Measurements from ENCODE around the gene ATG7. TPM values are rescaled to one million over a fixed set of nuclear protein-coding genes. Genes with fewer than 3 reads are reported as not detected.
A peak's percentile ranks its signal among the peaks of the same experiment; 100 is the strongest.
"Not testable (repeated sequence)": the region's sequence is repeated elsewhere in the genome, so short reads cannot be mapped to it uniquely, and the experiment has no call there.

Gene ATG7
- total RNA-seq, 4 donors from 2014 or later, result 45.8 to 85.3 (median 67.3) TPM

DNA sequence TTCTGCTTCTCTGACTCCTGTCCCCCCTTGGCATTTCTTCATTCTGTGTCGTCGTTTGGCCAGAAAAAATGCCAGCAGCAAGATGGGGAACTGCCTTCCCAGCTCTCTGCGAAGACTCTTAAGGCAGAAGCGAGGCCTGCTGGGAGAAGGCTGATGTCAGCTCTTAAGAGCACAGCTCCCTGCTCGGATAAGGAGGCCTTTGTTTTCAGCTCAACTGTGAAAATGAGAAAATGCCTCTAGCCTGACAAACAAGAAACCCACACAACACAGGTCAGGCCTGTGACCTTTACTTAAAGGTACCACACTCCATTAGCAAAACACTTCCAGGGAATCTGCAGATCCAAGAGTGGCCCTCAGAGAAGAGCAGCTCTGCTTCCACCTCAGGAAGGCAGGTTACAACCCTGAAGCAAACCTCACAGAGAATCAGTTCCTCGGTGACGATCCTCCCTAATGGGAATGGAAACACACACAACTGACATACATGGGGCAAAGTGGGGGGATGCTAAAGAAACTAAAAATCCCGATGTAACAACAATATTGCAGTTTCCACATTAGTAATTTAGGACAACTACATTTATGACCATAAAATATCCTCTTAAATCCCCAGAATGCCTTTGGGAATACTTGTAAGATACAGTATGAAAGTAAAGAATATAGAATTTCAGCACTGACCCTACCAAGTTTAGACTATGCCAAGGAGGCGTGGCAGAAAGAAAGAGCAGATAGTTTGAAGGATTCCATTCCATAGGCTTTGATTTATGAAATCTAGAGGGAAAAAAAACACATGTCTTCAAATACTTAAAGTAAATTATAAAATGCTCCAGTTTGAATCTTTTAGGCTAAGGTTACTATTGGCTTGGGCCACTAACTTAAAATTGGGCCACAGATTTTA is 319.4 kb downstream of the ATG7 start:
- WGBS, 2 donors, result 18 to 24% methylated on average over 9 of the region's 9 CpGs
- H3K36me3 ChIP-seq, result no peaks in the 10 kb centered on the region
- peak in 1 of 2 donors; percentile 37 for TF ChIP-seq POLR2A (IDR thresholded peaks at IDR 0.05)
- TF ChIP-seq, protein P1, sequence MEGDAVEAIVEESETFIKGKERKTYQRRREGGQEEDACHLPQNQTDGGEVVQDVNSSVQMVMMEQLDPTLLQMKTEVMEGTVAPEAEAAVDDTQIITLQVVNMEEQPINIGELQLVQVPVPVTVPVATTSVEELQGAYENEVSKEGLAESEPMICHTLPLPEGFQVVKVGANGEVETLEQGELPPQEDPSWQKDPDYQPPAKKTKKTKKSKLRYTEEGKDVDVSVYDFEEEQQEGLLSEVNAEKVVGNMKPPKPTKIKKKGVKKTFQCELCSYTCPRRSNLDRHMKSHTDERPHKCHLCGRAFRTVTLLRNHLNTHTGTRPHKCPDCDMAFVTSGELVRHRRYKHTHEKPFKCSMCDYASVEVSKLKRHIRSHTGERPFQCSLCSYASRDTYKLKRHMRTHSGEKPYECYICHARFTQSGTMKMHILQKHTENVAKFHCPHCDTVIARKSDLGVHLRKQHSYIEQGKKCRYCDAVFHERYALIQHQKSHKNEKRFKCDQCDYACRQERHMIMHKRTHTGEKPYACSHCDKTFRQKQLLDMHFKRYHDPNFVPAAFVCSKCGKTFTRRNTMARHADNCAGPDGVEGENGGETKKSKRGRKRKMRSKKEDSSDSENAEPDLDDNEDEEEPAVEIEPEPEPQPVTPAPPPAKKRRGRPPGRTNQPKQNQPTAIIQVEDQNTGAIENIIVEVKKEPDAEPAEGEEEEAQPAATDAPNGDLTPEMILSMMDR (IDR thresholded peaks at IDR 0.05), result no peak
- H3K27me3 ChIP-seq, result no peaks in the 10 kb centered on the region
- intact Hi-C loops (cut with DNase I), result no loop called here
- peaks cover 49 to 72% of the 10 kb centered on the region in 2 donors for H3K4me1 ChIP-seq
- no peaks in the 10 kb centered on the region for H3K9me3 ChIP-seq
- peak overlapping the region; percentile 62 to 94 (median 76) for H3K27ac ChIP-seq
- DNase-seq, result peak; percentile 65 to 71
- no peak overlapping the region for H3K4me3 ChIP-seq (replicated peaks in 1 of 3)

DNA sequence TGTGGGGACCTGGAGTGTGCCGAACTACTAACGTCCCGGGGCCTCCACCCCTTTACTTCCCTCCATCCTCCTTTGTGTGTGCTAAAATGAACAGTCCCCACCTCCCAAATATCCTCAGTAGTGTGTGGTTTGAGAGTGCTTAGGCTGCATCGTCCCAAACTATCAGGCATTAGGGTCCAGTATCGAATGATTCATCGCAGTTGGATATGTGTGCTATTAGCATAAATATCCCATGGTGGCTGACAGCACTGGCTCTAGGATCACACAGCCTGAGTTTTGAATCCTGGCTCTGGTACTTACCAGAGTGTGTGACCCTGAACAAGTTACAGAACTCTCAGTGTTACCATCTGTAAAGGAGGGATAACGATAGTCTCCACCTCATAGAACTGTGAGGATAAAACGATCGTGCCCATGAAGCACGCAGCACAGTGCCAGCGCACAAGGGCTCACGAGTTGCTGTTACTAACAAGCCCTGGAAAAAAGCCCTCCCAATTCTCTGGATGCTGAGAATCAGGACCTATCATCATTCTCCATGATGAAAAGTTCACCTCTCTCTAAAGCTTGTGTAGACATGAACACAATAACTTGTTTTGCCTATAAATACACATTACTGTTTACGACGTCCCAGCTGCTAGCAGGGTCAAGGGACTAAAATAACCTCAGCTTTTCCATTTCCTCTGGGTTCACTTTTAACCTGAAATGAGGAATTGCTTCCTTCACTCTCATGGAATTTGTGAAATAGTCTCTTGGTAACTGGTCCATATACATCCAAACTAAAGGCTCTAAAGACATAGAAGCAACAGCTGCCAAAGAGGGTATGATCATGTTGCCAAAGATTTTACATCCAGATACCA is 320.5 kb downstream of the ATG7 start:
- Histone ChIP-seq H3K4me3 (replicated peaks in 1 of 3) (no peak overlapping the region), H3K27me3 (no peaks in the 10 kb centered on the region), H3K27ac (peak overlapping the region; percentile 62 to 94 (median 76)), H3K36me3 (no peaks in the 10 kb centered on the region), H3K9me3 (no peaks in the 10 kb centered on the region), H3K4me1 (peaks cover 52 to 81% of the 10 kb centered on the region in 2 donors)
- no peak for DNase-seq
- intact Hi-C loops (cut with DNase I), result no loop called here
- TF ChIP-seq, protein P1 (IDR thresholded peaks at IDR 0.05), result no peak
- no peak for TF ChIP-seq POLR2A (IDR thresholded peaks at IDR 0.05)
- 61 to 74% methylated on average over 14 of the region's 14 CpGs for WGBS, 2 donors

DNA sequence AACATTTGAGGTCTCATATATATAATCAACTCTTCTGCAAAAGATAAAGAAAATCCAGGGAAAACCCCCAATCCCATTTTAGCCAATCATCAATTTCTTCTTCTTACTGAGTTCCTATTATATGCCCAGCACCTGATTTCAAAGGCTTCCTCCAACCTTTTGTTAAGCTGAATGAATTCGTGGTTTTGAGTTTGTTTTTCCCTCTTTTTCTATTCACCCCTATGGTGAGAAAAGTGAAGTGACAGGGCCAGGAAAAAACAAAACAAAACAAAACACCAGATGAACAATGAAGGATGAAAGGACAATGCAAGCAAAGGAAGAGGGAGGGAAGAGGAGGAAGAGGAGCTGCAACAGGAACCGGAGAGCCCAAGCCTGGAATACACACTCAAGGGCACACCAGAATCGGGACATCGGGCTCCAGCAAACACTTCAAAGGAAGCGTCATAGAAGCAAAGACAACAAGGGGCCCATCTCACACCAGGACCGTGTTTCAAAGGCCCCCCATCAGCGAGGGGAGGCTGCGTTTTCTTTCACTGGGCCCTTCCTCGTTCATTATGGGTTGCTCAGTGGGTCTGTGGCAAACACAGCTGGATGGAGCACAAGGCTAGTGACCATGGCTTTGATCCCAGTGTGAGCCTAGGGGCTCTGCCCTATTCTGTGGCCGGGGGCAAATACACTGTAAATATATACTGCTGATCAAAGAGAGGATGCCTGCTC is 321.3 kb downstream of the ATG7 start:
- WGBS, 2 donors, result 58 to 70% methylated on average over 10 of the region's 10 CpGs
- Histone ChIP-seq H3K4me3 (replicated peaks in 1 of 3) (no peak overlapping the region), H3K9me3 (no peaks in the 10 kb centered on the region), H3K27ac (peak overlapping the region in 2 of 3 donors; percentile 76 to 94), H3K36me3 (no peaks in the 10 kb centered on the region), H3K27me3 (no peaks in the 10 kb centered on the region), H3K4me1 (peaks cover 48 to 77% of the 10 kb centered on the region in 2 donors)
- no peak for DNase-seq
- intact Hi-C loops (cut with DNase I), result no loop called here
- no peak for TF ChIP-seq POLR2A (IDR thresholded peaks at IDR 0.05)
- TF ChIP-seq, protein P1 (IDR thresholded peaks at IDR 0.05), result no peak

DNA sequence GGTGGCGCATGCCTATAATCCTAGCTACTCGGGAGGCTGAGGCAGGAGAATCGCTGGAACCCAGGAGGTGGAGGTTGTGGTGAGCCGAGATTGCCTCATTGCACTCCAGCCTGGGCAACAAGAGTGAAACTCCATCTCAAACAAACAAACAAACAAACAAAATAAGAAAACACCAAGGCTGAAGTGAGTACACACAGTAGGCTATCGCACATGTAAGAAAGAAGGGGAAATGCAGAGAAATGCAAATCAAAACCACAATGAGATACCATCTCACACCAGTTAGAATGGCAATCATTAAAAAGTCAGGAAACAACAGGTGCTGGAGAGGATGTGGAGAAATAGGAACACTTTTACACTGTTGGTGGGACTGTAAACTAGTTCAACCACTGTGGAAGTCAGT is 322.8 kb downstream of the ATG7 start:
- H3K27me3 ChIP-seq; H3K27ac ChIP-seq; H3K4me3 ChIP-seq (replicated peaks in 1 of 3); H3K36me3 ChIP-seq; intact Hi-C loops (cut with DNase I); DNase-seq; H3K9me3 ChIP-seq: not testable (repeated sequence)
- WGBS, 2 donors, result 95 to 96% methylated on average over 5 of the region's 5 CpGs
- H3K4me1 ChIP-seq, result peaks cover 39 to 62% of the 10 kb centered on the region in 2 donors

DNA sequence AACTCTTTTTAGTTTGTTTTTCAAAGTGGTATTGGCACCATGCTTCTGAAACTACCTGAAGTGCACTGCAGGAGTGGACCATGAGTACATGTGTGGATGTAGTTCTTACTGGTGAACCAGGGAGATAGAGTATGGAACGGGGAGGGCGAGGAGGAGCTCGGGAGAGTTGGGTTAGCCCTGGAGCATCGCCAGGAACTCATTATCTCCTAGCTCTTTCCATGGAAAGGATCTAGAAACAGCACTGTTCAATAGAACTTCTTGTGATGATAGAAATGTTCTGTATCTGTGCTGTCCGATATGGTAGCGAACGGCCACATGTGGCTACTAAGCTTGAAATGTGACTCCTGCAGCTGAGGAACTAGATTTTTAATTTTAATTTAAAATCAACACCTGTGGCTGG is 324.2 kb downstream of the ATG7 start:
- Histone ChIP-seq H3K27me3 (no peaks in the 10 kb centered on the region), H3K4me1 (peaks cover 28 to 48% of the 10 kb centered on the region in 2 donors), H3K36me3 (peaks cover 6% of the 10 kb centered on the region in 2 donors), H3K9me3 (no peaks in the 10 kb centered on the region), H3K4me3 (replicated peaks in 1 of 3) (no peak overlapping the region), H3K27ac (peak overlapping the region in 2 of 3 donors; percentile 40 to 45)
- intact Hi-C loops (cut with DNase I), result no loop called here
- TF ChIP-seq POLR2A (IDR thresholded peaks at IDR 0.05), result no peak
- TF ChIP-seq, protein P1 (IDR thresholded peaks at IDR 0.05), result no peak
- DNase-seq, result peak; percentile 37 to 59
- WGBS, 2 donors, result 55 to 63% methylated on average over 7 of the region's 7 CpGs

Data from thyroid gland (tissue), 4 donors.